LoVo (cell line): Measurements from ENCODE around the gene ZNF524.

Experiments used
- DNase-seq: peaks from one replicate; pipeline ENCODE4 v3.0.0-alpha.2; 2016; ENCODE audit warnings: low spot score

Gene ZNF524

DNA sequence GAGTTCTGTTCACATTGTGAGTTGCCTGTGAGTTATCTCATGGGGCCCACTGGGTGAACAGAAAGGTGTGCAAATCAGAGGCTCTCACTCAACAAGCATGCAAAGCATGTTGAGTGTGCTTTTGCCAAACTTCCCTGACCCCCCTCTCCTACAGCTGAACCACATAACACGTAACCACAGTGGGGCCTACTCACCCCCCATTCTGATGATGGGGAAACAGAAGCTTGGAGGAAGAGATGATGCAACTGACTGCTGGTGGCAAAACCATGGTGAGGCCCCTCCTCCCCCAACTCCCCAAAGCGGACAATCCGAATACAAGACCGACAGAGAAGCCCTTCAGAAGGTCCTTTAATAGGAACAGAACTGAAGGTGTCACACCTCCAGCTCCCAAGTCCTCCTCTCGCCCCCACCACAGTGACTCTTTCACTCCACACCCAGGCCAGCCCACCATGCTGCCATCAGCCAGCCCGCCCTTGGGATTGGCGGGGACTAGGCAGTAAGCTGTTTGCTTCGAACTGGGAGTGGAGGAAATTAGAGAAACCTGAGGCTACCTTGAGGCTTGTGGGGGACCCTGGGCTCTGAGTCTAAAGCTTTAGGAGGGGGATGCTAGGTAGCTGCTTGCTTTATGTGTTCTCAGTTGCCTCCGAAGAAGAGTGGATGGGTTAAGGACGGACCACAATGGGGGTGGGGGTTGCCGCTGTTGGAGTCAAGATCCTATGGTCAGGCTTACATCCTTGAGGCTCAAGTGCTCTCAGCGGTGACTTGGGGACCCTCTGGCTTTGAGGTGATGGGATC, 20.5 kb downstream of the ZNF524 start:
- no peak for DNase-seq

DNA sequence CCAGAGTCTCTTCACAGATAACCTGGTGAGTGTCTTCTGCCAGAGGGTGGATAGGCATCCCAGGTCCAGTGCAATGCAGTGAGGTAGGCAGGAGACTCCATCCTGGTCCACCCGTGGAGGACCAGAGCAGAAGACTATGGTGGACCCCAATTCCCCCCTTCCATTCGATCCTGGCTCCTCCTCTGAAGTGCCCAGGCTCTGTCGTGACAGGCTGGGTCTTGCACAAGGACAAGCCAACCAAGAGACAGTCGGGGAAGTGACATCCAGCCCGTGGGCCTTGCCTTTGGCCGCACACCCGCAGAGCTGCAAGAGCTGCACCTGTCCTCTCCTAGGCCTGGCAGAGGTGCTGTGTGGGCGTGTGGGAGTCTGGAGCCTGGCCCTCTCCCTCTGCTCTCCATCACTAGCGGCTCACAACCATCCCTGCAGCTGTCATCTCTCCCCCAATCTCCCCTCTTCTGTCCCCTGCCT, 21.2 kb downstream of the ZNF524 start:
- DNase-seq: no peak

DNA sequence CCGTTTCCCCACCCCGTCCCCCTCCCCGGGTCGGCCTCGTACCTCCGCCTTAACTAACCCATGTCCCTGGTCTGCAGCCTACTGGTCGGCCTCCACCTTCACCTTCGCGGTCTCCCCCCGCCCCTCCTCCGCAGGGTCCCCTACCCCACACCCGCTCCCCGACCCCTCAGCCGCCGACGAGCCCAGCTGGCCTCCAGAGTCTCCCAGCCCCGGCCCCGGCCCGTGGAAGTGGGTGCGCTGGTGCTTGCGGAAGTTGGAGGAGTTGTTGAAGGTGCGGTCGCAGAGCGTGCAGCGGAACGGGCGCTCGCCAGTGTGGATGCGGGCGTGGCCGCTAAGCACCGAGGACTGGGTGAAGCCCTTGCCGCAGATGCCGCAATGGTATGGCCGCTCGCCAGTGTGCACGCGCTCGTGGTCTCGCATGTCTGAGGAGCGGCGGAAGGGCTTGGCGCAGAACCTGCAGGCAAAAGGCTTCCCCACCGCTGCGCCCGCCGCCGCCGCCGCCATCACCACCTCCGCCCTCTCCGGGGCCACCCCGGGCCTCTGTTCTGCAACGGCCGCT, 21.7 kb downstream of the ZNF524 start:
- DNase-seq: no peak

DNA sequence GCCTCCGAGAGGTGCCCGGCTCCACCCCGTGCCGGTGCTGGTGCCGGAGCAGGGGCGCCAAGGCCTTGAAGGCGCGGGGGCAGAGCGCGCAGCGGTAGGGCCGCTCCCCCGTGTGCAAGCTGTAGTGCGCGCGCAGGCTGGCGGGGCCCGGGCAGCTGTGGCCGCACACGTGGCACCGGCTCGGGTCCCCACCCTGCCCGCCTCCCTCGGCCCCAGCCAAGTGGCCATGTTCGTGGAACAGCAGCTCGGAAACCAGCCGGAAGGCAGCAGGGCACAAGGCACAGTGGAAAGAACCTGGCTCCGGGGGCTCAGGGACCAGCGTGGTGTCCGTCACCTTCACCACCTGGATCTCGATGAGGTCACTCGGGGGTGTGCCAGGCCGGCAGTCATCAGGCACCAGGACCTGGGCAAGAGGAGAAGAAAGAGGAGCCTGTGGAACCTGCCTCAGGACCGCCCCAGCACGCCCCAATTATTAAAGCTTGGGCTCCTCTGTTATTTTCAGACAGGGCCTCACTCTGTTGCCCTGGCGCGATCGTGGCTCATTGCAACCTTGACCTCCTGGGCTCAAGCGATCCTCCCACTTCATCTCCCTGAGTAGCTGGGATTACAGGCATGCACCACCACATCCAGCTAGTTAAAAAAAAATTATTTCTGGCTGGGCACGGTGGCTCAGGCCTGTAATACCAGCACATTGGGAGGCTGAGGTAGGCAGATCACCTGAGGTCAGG, 22.3 kb downstream of the ZNF524 start:
- DNase-seq: no peak

DNA sequence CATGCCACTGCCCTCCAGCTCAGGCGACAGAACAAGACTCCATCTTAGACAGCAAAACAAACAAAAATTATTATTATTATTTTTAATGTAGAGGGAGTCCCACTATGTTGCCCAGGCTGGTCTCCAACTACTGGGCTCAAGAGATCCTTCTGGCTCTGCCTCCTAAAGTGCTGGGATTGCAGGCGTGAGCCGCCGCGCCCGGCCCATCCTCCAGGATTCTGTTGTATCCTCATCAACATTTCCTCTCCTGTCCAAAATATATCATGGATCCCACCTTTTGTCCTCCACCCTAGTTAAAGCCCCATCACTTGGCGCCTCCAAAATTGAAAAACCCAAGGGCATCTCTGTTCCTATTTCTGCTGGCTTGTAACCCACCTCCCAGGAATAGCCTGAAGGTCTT, 23.0 kb downstream of the ZNF524 start:
- DNase-seq: no peak

DNA sequence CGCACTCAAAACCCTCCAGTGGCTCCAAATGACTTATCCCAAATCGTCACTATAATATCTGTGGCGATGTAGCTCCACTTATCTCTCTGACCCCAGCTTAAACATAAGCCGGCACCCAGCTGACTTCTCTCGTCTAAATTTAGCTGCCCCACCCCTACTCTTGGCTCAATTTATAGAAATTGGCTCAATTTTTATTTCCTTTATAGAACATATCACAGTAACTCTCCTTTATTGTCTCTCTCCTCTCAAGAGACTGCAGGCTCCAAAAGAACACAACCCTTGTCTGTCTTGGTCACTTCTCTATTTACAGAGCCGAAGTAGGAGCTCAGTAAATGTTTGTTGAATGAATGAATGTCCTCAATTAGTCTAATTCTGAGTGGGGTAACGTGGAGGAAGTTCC, 23.5 kb downstream of the ZNF524 start:
- no peak for DNase-seq

DNA sequence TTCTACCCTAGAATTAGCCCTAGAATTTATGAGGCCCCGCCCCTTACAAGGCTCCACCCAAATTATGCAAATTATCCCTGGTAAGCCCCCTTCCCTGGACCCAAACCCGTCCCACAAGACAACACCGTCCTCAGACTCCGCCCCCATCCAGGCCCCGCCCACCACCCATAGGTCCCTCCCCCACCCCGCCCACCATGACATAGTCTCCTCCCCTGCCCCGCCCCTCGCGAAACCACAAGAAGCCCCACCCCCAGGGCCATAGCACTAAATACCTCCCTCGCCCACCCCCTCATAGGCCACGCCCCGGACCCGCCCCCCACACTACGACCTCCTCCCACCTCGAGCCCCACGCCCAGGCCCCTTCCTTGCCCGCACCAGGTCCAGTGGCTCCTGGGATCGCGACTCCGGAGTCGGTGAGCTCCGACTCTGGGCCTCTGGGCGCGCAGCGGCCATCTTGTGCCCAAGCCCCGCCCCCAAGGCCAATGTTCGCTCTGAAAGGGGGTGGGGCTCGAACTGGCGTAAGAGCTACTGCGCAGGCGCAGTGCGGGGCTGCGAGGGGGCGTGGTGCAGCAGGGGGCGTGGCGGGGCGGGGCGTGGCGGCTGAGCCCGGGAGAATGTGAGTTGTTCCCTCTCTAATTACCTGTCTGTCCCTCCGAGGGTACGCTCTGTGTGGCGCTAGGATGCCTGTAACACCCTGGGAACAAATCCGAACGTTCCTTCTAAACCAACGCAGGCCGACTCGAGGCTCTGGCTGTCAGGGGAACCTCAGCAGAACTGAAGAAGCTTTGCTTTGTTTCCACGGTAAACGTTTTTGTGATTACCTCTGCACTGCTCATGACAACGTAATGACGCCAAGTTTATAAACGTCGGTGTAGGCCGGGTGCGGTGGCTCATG, 24.3 kb downstream of the ZNF524 start, which contains the start of gene ZNF784:
ZNF784 (minus strand) TSS at position 458 of the 895 bp plus-strand sequence; CDS start at position 453, 5 bp downstream.
- DNase-seq: peak; percentile 95

DNA sequence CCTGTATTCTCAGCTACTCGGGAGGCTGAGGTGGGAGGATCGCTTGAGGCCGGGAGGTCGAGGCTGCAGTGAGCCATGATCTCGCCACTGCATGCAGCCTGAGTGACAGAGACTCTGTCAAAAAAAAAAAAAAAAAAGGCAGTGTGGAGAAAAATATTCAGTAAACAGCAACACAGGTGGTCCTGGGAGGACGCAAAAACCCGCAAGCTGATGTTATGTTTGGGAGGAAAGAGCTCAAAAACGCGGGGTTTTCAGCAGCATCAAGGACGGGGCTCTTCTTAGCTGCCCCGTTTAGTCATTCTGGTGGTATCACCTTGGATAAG, 24.9 kb downstream of the ZNF524 start:
- no peak for DNase-seq

DNA sequence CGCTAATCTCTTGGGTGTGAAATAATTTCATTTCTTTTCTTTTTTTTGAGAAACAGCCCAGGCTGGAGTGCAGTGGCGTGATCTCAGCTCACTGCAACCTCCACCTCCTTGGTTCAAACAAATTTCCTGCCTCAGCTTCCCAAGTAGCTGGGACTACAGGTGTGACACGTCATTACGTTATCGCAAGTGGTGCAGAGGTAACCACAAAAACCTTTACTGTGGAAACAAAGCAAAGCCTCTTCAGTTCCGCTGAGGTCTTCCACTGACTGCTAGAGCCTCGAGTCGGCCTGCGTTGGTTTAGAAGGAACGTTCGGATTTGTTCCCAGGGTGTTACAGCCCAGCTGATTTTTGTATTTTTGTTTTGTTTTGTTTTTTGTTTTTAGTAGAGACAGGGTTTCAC, 26.3 kb downstream of the ZNF524 start:
- DNase-seq: no peak

DNA sequence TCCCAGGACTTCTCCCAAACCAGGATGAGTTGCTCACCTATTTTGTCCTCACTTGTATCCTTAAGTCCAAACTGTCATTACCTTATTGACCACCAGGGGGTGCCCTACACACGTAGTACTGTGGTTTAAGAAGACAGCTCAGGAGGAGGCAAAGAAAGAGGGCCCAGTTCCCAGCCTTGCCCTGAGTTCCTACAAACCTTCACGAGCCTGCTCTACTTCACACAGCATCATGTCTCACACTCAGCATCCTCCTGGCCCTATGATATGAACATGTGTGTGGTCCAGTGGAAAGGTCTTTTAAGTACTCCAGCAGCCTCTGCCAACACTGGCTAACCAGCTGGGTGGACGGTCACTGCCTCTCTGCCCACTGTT, 32.4 kb downstream of the ZNF524 start:
- DNase-seq: peak; percentile 86

DNA sequence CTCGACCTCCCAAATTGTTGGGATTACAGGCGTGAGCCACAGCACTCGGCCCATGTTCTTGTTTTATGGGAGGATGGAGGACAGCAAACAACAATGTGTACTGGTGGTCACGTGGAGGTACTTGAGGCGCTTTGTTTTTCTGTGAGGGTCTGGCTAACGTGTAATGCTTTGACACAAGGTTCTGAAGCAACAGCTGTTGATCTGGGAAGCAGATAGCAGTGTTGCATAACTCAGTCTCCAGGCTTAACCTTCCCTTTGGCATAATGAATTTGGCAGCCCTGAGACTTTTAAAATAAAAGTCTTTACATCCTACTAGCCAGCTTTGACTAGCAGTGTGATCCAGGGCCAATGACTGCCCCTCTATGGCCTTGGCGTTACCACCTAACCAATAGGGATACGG, 33.8 kb downstream of the ZNF524 start:
- no peak for DNase-seq

DNA sequence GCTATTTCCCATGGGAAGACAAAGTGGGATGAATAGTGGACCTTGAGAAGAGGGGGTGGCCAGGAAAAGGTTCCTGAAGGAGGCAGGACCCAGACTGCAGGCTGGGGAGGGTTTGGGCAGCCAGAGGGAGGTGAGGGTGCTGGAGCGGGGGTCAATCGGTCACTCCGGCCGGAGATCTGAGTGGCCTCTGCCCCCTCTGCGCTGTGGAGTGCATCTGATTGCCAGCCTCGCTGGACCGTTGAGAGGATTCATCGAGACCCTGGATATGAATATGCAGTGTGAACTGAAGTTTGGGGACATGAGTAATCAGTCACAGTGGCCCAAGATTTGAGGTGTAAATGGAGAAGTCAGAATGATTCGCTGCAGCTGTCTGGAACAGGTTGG, 35.2 kb downstream of the ZNF524 start:
- no peak for DNase-seq

DNA sequence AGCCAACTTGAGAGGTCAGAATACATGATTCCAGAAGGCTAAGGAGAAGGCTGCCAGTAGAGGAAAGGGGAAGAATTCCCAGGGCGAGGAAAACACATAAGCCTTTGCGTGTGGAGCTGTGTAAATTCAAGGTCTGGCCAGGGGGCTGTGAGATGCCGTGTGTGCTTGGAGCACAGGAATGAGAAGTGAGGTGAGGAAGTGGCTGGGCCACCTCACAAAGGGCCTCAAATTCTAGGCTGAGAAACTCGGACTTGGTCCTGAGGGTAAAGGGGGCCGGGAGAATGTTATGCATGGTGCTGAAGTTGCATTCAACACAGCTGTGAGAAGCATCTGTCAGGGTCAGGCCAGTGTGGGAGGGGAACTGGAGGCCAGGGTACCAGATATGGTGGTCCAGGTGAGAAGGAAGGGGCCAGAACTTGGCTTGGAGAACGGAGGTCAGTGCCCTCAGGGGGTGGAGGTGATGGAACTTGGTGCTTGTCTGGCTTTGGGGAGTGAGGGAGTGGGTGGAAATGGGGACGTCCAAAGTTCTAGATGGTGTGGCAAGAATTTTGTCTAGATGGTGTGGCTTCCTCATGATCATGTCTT, 35.9 kb downstream of the ZNF524 start:
- no peak for DNase-seq

DNA sequence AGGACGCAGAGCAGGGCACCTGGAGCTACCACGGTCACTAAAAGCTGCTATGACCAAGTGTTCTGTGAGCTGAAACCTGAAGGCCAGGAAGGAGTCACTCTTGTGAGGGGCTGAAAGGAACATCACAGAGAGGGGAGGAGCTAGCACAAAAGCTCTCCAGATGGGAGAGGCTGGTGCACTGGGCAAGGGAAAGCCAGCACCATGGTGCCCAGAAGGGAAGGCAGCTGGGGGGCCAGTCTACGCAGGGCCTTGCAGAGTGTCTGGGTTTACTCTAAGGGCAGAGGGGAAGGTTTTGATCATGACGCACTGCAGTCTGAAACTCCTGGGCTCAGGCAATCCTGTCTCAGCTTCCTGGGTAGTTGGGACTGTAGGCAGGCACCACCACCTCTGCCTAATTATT, 36.6 kb downstream of the ZNF524 start:
- no peak for DNase-seq

DNA sequence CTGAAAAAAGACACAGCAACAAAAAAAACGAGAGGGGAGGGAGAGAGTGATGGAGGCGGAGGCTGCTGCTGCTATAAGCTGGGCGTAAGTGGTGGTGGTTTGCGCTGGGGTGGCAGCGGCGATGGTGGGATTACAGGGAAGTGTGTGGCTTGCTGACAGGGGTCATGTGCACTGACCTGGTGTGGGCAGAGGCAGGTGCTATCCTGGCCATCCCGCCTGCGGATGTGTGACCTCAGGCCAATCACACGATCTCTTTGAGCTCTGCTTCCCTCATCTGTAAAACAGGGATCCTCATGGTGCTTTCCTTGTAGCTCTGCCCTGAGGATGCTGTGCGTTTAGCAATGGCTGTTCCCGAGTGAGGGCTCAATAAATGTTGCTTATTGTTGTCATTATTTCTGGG, 37.4 kb downstream of the ZNF524 start:
- no peak for DNase-seq

DNA sequence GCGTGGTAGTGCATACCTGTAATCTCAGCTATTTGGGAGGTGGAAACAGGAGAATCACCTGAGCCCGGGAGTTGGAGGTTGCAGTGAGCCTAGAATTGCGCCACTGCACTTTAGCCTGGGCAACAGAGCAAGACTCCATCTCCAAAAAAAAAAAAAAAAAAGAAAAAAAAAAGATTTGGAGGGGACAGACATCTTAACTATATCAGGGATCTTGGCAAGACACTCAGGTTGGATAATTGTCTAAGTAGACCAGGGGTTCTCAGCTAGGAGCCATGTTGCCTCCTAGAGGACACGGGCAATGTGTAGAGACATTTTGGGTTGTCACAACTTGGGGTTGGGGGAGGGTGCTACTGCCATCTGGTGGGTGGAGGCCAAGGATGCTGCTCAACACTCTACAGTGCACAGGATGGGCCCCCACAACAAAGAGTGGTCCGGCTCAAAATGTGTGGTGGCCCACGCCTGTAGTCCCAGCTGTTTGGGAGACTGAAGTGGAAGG, 38.8 kb downstream of the ZNF524 start:
- peak; percentile 32 for DNase-seq

DNA sequence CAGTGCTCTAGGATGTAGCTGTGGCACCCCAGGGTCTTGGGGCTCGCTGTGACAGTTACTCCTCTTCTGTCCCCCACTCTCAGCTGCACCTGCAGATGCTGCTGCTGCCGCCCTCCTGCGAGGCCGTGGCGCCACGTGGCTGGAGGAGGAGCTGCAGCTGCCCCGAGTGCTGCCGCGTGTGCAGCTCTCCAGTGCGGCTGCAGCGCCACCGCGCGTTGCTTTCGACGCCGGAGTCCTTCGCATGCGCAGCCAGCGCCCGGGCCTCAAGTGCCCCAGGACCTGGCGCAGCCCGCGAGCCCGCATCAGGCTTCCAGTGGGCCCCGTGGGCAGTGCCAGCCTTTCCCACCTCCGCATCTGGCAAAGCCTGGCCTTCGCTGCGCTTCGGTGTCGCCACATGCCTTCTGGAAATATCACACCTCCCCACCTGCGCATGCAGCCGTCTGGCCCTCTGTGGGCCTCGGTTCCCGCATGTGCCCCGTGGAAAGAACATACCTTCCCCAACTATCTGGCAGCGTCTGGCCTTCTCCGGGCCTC, 40.0 kb downstream of the ZNF524 start:
- DNase-seq: no peak

DNA sequence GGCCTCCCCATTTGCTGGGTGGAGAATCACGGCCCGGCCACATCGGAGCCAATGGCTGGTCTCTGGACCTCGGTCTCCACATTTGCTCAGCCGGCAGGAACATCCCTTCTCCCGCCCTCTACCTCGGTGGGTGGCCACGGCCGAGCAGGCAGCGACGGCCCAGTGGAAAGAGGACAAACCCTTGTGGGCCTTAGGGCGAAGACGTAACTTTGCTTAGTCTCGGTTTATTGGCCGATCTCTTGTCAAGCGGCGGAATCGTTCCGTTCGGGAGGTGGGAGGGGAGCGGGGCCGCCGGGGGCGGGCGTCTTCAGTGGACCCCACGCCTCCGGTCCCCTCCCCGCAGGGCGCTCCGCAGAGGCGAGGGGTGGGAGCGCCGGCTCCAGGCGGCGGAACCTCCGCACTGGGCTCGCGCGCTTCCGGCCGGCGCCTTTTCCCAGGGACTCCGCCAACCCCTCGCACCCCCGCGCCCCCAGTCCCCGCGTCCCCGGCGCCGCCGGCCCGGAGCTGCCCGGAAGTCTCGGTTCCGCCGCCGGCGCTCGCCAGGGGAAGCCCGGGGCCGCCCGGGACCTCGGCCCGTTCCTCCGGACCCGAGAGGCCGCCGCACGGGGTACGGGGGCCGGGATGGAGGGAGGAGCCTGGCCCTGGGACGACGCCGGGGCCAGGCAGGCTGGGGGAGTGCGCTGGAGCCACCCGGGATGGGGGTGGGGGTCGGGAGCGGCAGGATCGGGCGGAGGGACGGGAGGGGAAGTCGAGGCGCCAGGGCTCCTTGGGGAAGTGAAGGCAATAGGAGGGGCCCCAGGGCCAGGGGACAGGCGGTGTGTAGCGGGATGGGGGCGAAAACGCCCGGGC, 40.7 kb downstream of the ZNF524 start, which contains the start of gene ZNF580:
ZNF580 (plus strand) TSS at position 426 of the 849 bp plus-strand sequence. CDS start 1,507 bp downstream, outside the sequence.
- peak; percentile 53 for DNase-seq

DNA sequence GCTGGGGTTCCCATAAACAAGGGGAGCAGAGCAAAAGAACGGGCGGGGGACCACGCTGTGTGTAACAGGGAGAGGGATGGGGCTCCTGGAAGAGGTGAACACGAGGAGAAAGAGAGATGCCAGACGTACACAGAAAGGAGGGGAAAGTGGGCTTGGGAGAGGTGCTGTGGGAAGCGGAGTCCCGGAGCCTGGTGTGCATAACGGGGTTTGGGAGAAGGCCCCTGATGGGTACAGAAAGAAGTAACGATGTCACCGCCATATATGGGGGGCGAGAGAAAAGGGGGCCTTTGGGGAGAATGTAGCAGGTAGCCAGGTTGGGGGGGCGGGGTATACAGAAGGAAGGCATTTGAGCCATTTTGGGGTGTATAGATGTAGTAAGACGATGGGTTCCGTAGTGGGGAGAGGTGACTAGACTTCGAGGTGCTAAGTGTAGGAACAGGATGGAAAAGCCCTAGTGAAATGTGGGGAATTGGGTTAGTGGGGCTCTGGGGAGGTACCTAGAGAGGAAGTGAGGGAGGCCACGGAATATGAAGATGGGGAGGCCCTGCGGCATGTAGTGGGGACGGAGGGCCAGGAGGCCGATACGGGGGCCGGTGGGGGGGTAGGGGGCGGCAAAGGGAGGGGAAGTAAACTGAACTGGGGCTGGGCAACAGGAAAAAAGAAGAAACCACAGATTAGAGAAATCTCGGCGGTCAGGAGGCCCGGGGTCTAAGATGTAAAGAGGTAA, 41.5 kb downstream of the ZNF524 start:
- DNase-seq: peak; percentile 46
